HUES48 (cell line): ENCODE measurements around the gene TOX2.

Experiments
- H3K27ac ChIP-seq: one replicate; pipeline ENCODE4 v1.7.0; 2013; ENCODE audit warnings: low read depth, low read length, inconsistent platforms
- H3K27me3 ChIP-seq: 2 replicates; pipeline ENCODE4 v1.6.1; 2013; ENCODE audit warnings: mild to moderate bottlenecking, low read length; ENCODE audit not compliant: control insufficient read depth, insufficient read depth
- H3K36me3 ChIP-seq: 2 replicates; pipeline ENCODE4 v1.6.1; 2013; ENCODE audit warnings: low read length; ENCODE audit not compliant: control insufficient read depth, insufficient read depth
- H3K4me1 ChIP-seq: 2 replicates; pipeline ENCODE4 v1.6.1; 2013; ENCODE audit warnings: mild to moderate bottlenecking, low read length; ENCODE audit not compliant: control insufficient read depth, insufficient read depth
- H3K4me3 ChIP-seq: 2 replicates; pipeline ENCODE4 v1.5.1; 2013; ENCODE audit warnings: mild to moderate bottlenecking, low read depth, low read length
- H3K9ac ChIP-seq: 2 replicates; pipeline ENCODE4 v1.6.1; 2013; ENCODE audit warnings: mild to moderate bottlenecking, low read depth, low read length, moderate library complexity
- H3K9me3 ChIP-seq: 2 replicates; pipeline ENCODE4 v1.6.1; 2013; ENCODE audit warnings: low read length; ENCODE audit not compliant: control insufficient read depth, insufficient read depth

Gene TOX2

GRCh38 chr20:44004306-44004915, 89.8 kb downstream of the TOX2 start:
- no peak overlapping the region for H3K4me3 ChIP-seq
- no peaks in the 10 kb centered on the region for H3K4me1 ChIP-seq
- H3K9ac ChIP-seq, result no peak overlapping the region
- H3K9me3 ChIP-seq, result no peaks in the 10 kb centered on the region
- no peaks in the 10 kb centered on the region for H3K36me3 ChIP-seq
- H3K27ac ChIP-seq, result no peak overlapping the region
- H3K27me3 ChIP-seq, result no peaks in the 10 kb centered on the region

DNA sequence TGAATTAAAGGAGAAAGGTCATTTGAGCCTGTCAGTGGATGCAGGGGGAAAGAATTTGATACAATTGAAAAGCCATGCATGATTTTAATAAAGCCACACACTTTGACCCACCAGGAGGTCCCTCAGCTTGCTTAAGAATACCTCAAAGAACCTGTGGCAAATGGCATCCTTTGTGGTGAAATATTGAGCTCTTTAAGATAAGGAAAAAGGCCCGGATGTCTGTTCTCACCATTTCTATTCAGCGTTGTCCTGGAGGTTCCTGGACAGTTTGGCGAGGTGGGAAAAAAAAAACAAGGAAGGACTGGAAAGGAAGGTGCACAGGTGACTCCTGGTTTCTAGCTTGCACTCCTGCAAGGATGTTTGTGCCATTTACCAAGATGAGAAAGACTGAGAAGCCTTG, 91.0 kb downstream of the TOX2 start:
- no peaks in the 10 kb centered on the region for H3K36me3 ChIP-seq
- no peak overlapping the region for H3K27ac ChIP-seq
- H3K4me1 ChIP-seq, result no peaks in the 10 kb centered on the region
- H3K4me3 ChIP-seq, result no peak overlapping the region
- no peaks in the 10 kb centered on the region for H3K27me3 ChIP-seq
- H3K9me3 ChIP-seq, result no peaks in the 10 kb centered on the region
- H3K9ac ChIP-seq, result no peak overlapping the region

- H3K27me3 ChIP-seq, result no peaks in the 10 kb centered on the region
- no peaks in the 10 kb centered on the region for H3K9me3 ChIP-seq
- no peak overlapping the region for H3K27ac ChIP-seq
- H3K9ac ChIP-seq, result no peak overlapping the region
- no peak overlapping the region for H3K4me3 ChIP-seq
- H3K36me3 ChIP-seq, result no peaks in the 10 kb centered on the region
- H3K4me1 ChIP-seq, result no peaks in the 10 kb centered on the region
These were observed 91.5 kb downstream of the TOX2 start for GRCh38 chr20:44006126-44006525.

GRCh38 chr20:44006578-44006977, 91.9 kb downstream of the TOX2 start:
- Histone ChIP-seq H3K27me3 (no peaks in the 10 kb centered on the region), H3K9ac (no peak overlapping the region), H3K27ac (no peak overlapping the region), H3K4me3 (no peak overlapping the region), H3K9me3 (no peaks in the 10 kb centered on the region), H3K4me1 (no peaks in the 10 kb centered on the region), H3K36me3 (no peaks in the 10 kb centered on the region)

- Histone ChIP-seq H3K4me1 (no peaks in the 10 kb centered on the region), H3K4me3 (no peak overlapping the region), H3K27ac (no peak overlapping the region), H3K9ac (no peak overlapping the region), H3K9me3 (no peaks in the 10 kb centered on the region), H3K27me3 (no peaks in the 10 kb centered on the region), H3K36me3 (no peaks in the 10 kb centered on the region)
These were observed 94.4 kb downstream of the TOX2 start for GRCh38 chr20:44008806-44009678.

DNA sequence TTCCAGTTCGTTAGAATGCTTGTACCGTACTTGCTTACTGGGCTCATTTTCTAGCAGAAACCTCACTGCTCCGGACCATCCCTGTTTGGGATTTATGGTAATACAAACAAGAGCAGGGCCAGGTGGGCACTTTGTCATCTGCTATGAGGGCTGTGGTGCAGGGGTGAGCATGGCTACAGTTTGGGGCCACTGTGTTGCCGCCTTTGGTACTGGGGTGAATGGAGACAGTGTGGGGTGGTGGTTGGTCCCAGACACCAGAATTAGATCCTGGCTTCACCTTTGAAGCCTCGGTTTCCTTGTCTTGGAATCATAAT, 95.0 kb downstream of the TOX2 start:
- no peak overlapping the region for H3K9ac ChIP-seq
- H3K27ac ChIP-seq, result no peak overlapping the region
- no peaks in the 10 kb centered on the region for H3K36me3 ChIP-seq

DNA sequence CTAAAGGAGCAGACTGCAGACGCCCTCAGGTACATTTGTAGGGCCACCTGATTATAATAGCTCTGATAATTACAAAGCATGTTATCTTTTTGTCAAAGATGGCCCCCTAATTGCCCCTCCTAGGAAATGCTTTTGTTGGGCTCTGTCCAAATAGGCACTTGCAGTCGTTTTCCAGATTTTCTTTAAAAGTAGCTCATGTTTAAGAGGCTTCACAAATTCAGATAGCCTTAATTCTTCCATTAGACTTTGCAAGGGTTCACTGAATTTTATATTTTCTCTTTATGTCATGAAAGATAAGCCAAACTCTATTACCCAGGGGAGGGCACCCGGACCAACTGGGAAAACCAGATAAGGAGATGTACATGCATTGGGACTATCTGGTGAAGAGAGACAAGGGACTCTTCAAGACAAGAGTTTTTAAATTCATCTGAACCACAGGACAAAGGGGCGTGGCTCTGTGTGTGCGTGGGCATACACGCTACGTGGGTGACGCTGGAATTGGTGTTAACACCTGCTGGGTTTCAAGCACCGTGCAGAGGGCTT, 95.6 kb downstream of the TOX2 start:
- no peaks in the 10 kb centered on the region for H3K9me3 ChIP-seq
- H3K36me3 ChIP-seq, result no peaks in the 10 kb centered on the region
- H3K4me1 ChIP-seq, result no peaks in the 10 kb centered on the region
- no peak overlapping the region for H3K27ac ChIP-seq
- H3K4me3 ChIP-seq, result no peak overlapping the region
- no peak overlapping the region for H3K9ac ChIP-seq
- no peaks in the 10 kb centered on the region for H3K27me3 ChIP-seq

More for the DNA sequence above, 95.0 kb downstream of the TOX2 start:
- H3K4me1 ChIP-seq, result no peaks in the 10 kb centered on the region
- H3K9me3 ChIP-seq, result no peaks in the 10 kb centered on the region
- no peak overlapping the region for H3K4me3 ChIP-seq
- H3K27me3 ChIP-seq, result no peaks in the 10 kb centered on the region

DNA sequence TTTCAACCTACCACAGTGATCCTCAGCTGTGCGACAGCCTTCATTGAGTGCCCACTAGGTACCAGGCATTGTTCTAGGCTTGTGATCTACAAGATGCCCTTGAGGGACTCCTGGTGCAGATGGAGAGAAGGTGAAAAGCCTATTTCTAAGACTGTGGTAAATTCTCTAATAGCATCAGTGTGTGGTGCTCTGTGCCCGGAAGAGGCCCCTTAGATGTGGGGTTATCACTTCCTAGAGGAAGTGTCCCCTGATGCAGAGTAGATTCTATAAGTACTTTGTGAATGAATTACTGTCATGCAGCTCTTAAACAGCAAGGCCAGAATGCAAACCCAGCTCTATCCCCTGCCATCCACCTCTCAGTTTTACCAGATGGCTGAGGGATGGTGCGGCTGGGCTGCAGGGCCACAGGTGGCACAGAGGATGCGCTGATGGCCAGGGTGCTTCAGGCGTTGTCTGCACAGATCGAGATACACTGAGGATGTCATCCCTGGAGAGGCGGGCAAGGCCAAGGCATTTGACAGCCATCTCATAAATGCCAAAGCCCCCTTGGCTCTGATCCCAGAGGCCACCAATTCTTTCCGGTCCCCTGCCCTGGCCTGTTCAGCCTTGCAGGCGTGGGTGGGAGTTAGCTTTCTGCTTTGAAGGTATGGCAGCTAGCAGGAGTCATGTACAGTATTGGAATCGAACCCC, 96.7 kb downstream of the TOX2 start:
- H3K4me1 ChIP-seq, result no peaks in the 10 kb centered on the region
- H3K27ac ChIP-seq, result no peak overlapping the region
- no peaks in the 10 kb centered on the region for H3K9me3 ChIP-seq
- H3K9ac ChIP-seq, result no peak overlapping the region
- H3K27me3 ChIP-seq, result no peaks in the 10 kb centered on the region
- H3K4me3 ChIP-seq, result no peak overlapping the region
- no peaks in the 10 kb centered on the region for H3K36me3 ChIP-seq

DNA sequence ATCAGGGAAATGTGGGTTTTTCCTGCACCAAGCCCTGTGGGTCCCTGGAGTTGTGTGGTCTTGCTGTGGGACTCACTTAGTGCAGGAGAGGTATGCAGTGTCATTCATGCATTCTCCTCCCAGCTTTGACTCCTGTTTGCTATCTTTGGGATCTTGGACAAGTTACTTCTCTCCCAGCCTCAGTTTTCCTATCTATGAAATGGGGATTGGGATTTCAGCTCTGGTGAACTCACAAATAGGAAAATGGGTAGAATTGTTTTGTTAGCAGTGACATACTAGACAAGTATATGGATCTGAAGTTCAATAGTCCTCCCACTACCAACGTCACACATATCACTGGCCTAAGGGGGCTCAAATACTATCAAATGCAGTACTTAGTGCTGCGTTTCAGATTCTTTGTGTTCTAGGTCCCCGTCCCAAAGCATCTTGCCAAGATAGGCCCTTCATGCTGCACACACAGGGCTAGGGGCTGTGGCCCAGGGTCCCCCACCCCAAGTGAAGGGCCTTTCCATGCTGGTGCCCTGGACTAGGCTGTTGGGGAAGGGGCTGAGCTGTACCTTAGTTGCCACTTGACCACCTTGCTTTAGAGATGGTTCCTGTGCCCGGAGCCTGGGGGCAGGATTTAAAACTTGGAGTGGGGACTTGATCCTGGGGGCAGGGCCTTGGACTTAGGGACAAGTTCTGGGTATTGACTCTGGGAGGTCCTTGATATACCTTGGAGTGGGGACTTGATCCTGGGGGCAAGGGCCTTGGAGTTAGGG, 98.0 kb downstream of the TOX2 start:
- no peaks in the 10 kb centered on the region for H3K4me1 ChIP-seq
- H3K27ac ChIP-seq, result no peak overlapping the region
- H3K9me3 ChIP-seq, result no peaks in the 10 kb centered on the region
- H3K9ac ChIP-seq, result no peak overlapping the region
- H3K4me3 ChIP-seq, result no peak overlapping the region
- no peaks in the 10 kb centered on the region for H3K27me3 ChIP-seq
- H3K36me3 ChIP-seq, result no peaks in the 10 kb centered on the region

DNA sequence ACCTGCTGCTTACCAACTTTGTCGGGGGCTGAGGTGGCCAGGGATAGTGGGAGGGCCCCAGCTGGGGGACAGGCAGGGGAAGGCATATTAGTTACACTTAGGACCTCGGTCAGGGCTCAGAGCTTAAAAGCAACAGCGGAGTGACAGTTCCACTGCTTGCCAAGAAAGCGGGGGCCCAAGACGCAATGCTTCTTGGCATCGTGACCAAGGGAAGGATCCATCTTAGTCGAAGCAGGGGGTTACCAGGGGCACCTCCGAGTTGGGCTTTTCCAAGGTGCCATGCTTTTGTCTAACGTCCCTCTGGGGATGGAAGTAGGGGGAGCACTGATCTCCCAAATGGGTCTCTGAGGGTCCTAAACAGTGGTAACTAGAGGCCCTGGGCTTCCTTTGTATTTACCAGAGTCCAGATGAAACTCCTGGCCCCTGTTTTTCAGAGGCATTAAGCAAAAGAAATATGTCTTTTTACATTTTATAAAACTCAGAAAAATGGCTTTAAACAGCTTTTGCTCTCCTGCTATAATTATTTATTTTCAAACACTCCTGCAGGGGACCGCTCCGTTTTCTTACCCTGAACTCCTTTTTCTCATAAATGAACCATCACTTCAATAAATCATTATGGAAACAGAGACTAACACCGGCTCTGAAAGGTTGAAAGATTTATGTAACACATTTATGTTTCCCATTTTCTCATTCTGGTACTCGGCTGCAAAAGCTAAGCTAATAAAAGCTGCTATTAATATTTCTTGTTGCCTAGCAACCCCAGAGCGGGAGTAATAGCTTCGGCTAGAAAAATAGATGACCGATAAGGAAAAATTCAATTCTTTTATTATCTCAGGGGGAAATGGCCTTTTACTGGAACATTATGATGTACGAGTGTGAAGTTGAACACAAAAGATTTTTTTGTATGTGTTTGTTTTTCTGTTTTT, 100.4 kb downstream of the TOX2 start:
- H3K27me3 ChIP-seq, result no peaks in the 10 kb centered on the region
- H3K36me3 ChIP-seq, result no peaks in the 10 kb centered on the region
- no peaks in the 10 kb centered on the region for H3K9me3 ChIP-seq
- H3K4me1 ChIP-seq, result no peaks in the 10 kb centered on the region
- H3K27ac ChIP-seq, result no peak overlapping the region
- no peak overlapping the region for H3K4me3 ChIP-seq
- no peak overlapping the region for H3K9ac ChIP-seq
